OCI-LY3 (cell line): ENCODE measurements around the gene EPS8.

Source experiments
- EZH2phosphoT487 ChIP-seq: fragments of 200-600 bp; shearing (Covaris generic); IDR thresholded peaks from 2 replicates; pipeline ENCODE4 v1.6.1; 2018; ENCODE audit warnings: antibody characterized with exemption, mixed run types, low read depth
- TF ChIP-seq, protein P1 (sequence below): fragments of 200-600, 300-600 bp; sonication (generic); IDR thresholded peaks from 2 replicates; pipeline ENCODE4 v1.5.1; 2014; ENCODE audit warnings: antibody characterized with exemption, low read length, low read depth

- no peak for TF ChIP-seq EZH2phosphoT487
- TF ChIP-seq, protein P1, sequence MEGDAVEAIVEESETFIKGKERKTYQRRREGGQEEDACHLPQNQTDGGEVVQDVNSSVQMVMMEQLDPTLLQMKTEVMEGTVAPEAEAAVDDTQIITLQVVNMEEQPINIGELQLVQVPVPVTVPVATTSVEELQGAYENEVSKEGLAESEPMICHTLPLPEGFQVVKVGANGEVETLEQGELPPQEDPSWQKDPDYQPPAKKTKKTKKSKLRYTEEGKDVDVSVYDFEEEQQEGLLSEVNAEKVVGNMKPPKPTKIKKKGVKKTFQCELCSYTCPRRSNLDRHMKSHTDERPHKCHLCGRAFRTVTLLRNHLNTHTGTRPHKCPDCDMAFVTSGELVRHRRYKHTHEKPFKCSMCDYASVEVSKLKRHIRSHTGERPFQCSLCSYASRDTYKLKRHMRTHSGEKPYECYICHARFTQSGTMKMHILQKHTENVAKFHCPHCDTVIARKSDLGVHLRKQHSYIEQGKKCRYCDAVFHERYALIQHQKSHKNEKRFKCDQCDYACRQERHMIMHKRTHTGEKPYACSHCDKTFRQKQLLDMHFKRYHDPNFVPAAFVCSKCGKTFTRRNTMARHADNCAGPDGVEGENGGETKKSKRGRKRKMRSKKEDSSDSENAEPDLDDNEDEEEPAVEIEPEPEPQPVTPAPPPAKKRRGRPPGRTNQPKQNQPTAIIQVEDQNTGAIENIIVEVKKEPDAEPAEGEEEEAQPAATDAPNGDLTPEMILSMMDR, result no peak
These were observed 19.1 kb upstream of the EPS8 start for GRCh38 chr12:15808250-15808649.
